GM12878 (cell line): ENCODE measurements around the gene MYO9B. TPM values are rescaled to one million over a fixed set of nuclear protein-coding genes. Genes with fewer than 3 reads are reported as not detected.

ENCODE experiments used
- ATAC-seq: fragments of 200-7000 bp; cut with Tn5 transposase; 3 replicates; pipeline ENCODE4 v1.9.1; 2020; ENCODE audit warnings: mild to moderate bottlenecking, moderate library complexity
- BruUV-seq: library from RNA; stranded (reverse); fragments of 400-500 nt; replicated peaks from 2 replicates; lab custom pipeline; 2021; lab: Mats Ljungman, UMichigan
- CTCF ChIA-PET: fragments of 300-600 bp; sonication (Branson Sonifier 250); formaldehyde crosslinking; extraction: SDS; loops from one replicate; lab custom pipeline; 2021; ENCODE audit warnings: inconsistent platforms; lab: Yijun Ruan, JAX
- POLR2A ChIA-PET: fragments of 350-600 bp; formaldehyde crosslinking; extraction: SDS; loops from one replicate; lab custom pipeline; 2021; ENCODE audit warnings: inconsistent platforms; lab: Charles Lee
- RAD21 ChIA-PET: fragments of 300-600 bp; sonication (Branson Sonifier 250); formaldehyde crosslinking; loops from one replicate; lab custom pipeline; 2023; ENCODE audit warnings: antibody characterized with exemption; ENCODE audit not compliant: unreplicated experiment; lab: Charles Lee
- SMC1A ChIA-PET: fragments of 300-600 bp; sonication (Branson Sonifier 250); formaldehyde crosslinking; loops from one replicate; lab custom pipeline; 2023; ENCODE audit not compliant: unreplicated experiment, uncharacterized antibody; lab: Charles Lee
- DNase-seq: peaks from one replicate; pipeline ENCODE4 v3.0.0-alpha.2; 2011; ENCODE audit warnings: low read depth, low spot score
- FAIRE-seq: peaks from 3 replicates; lab custom pipeline; 2011; peaks lifted over from hg19 to GRCh38; lab: Jason Lieb, UNC
- H2AFZ ChIP-seq: 2 replicates; pipeline ENCODE4 v1.6.0; 2011; ENCODE audit warnings: low read depth, low read length, control low read depth; ENCODE audit not compliant: control insufficient read depth
- H3K27ac ChIP-seq: 2 replicates; pipeline ENCODE4 v1.5.1; 2011; ENCODE audit warnings: control low read depth; ENCODE audit not compliant: control insufficient read depth, insufficient read depth
- H3K27me3 ChIP-seq, 2 experiments: replicated peaks in 1 of 2; 2 replicates each; pipeline versions ENCODE4 v1.6.0 to v1.6.1; 2011; ENCODE audit warnings: low read length in 1 of 2; ENCODE audit not compliant: control insufficient read depth in 2 of 2, insufficient read depth in 2 of 2
- H3K36me3 ChIP-seq, 2 experiments: 2 replicates each; pipeline ENCODE4 v1.5.1; 2011; ENCODE audit warnings: low read length in 1 of 2; ENCODE audit not compliant: control insufficient read depth in 2 of 2, insufficient read depth in 2 of 2
- H3K4me1 ChIP-seq: 2 replicates; pipeline ENCODE4 v1.6.1; 2011; ENCODE audit warnings: mild to moderate bottlenecking, low read length, moderate library complexity, mixed read lengths; ENCODE audit not compliant: control insufficient read depth, insufficient read depth
- H3K4me2 ChIP-seq: 2 replicates; pipeline ENCODE4 v1.6.0; 2011; ENCODE audit warnings: control low read depth; ENCODE audit not compliant: control insufficient read depth, insufficient read depth
- H3K4me3 ChIP-seq: fragments of 200-600 bp; sonication (generic); 2 replicates; pipeline ENCODE4 v1.5.1; 2016
- H3K79me2 ChIP-seq: 2 replicates; pipeline ENCODE4 v1.6.0; 2011; ENCODE audit warnings: low read length; ENCODE audit not compliant: control insufficient read depth, insufficient read depth
- H3K9ac ChIP-seq: 2 replicates; pipeline ENCODE4 v1.8.0; 2011; ENCODE audit warnings: low read length, control low read depth, mixed read lengths; ENCODE audit not compliant: control insufficient read depth, insufficient read depth
- H3K9me3 ChIP-seq: replicated peaks from 3 replicates; pipeline ENCODE4 v1.5.1; 2011; ENCODE audit warnings: mild to moderate bottlenecking, low read length; ENCODE audit not compliant: control insufficient read depth, insufficient read depth
- H4K20me1 ChIP-seq: 2 replicates; pipeline ENCODE4 v1.6.0; 2011; ENCODE audit not compliant: control insufficient read depth, insufficient read depth
- BMI1 ChIP-seq: fragments of 450-650 bp; IDR thresholded peaks from 2 replicates; pipeline ENCODE4 v1.6.1; 2016; ENCODE audit warnings: mild to moderate bottlenecking, moderate library complexity, borderline replicate concordance
- LARP7 ChIP-seq: fragments of 450-650 bp; IDR thresholded peaks from 2 replicates; pipeline ENCODE4 v1.6.1; 2017; ENCODE audit warnings: mild to moderate bottlenecking
- PKNOX1 ChIP-seq: fragments of 450-650 bp; IDR thresholded peaks from 2 replicates; pipeline ENCODE4 v1.6.1; 2016; ENCODE audit warnings: mild to moderate bottlenecking
- SREBF2 ChIP-seq: IDR thresholded peaks from 2 replicates; pipeline ENCODE4 v1.6.1; 2012; ENCODE audit warnings: mild to moderate bottlenecking, low read length
- WGBS: methylation state at CpG from one replicate; pipeline ENCODE4 v1.1.6; 2016; ENCODE audit warnings: low lambda C conversion rate; ENCODE audit not compliant: insufficient replicate concordance, insufficient coverage; ENCODE audit errors: missing lambda C conversion rate; 5-methylcytosine and 5-hydroxymethylcytosine counted together
- in situ Hi-C: fragments of 300-500 bp; cut with MboI; formaldehyde crosslinking; loops from 9 replicates; pipeline ENCODE4 v1.14.3; 2018; ENCODE audit warnings: mixed read lengths
- intact Hi-C: fragments of 100-400 bp; cut with micrococcal nuclease; formaldehyde crosslinking; loops from one replicate; pipeline ENCODE4 v1.14.2; 2022; ENCODE audit not compliant: unreplicated experiment
- polyA plus RNA-seq, 11 experiments: library from polyadenylated mRNA; depleted of rRNA in 4 of 11; unstranded in 6 of 11; stranded (reverse) in 5 of 11; fragments of >200 nt; fragmentation: Nextera tagmentation in 4 of 11; fragmentation: Illumina TruSeq in 1 of 11; extraction: Ambion mirVana in 4 of 11; extraction: Trizol in 1 of 11; gene quantifications; 1 replicate in 1 of 11; 2 replicates in 10 of 11; pipeline versions ENCODE4 v1.2.1 to v1.2.3, GENCODE V29; 2011 to 2016; ENCODE audit warnings: inconsistent platforms in 2 of 11, missing spikeins in 2 of 11, low read depth in 1 of 11
- total RNA-seq, 4 experiments: library from RNA; depleted of rRNA in 3 of 4; stranded (reverse); fragments of >200 nt in 3 of 4; fragmentation: Illumina TruSeq in 1 of 4; extraction: Trizol in 1 of 4; gene quantifications; 2 replicates each; pipeline versions ENCODE4 v1.2.1 to v1.2.3, GENCODE V29; 2013 to 2021

Gene MYO9B
- total and polyA plus RNA-seq, 10 of the 15 experiments (the other 5 are each of a cell fraction or from before 2014, with no cell fraction given) = 5.4 to 165 (median 45.8) TPM

- Histone ChIP-seq H3K4me1 (peaks cover 2% of the 10 kb centered on the region; the same call in 1 of the 2 replicates), H3K27ac (no peak overlapping the region), H2AFZ (no peak overlapping the region), H3K36me3 (no peaks in the 10 kb centered on the region), H3K9ac (no peak overlapping the region), H3K27me3 (no peaks in the 10 kb centered on the region), H3K4me3 (no peak overlapping the region), H3K4me2 (no peak overlapping the region), H4K20me1 (no peaks in the 10 kb centered on the region), H3K79me2 (no peaks in the 10 kb centered on the region), H3K9me3 (no peaks in the 10 kb centered on the region; the same call in 2 of the 3 replicates)
- DNase-seq (no peak), ATAC-seq (no peak), FAIRE-seq (no peak)
- ChIA-PET POLR2A (interaction anchor here (0.6 to 0.7 kb wide), 3 partner anchors 25 to 576 kb away, joined by 3 to 5 read pairs (median 3); no protein-coding TSS in a partner anchor), RAD21 (interaction anchor here (0.6 to 2.3 kb wide), 3 partner anchors 21 to 26 kb away, joined by 3 to 12 read pairs (median 4); partner anchors contain the start of gene ANKLE1), CTCF (interaction anchor here (0.6 to 10.5 kb wide), 17 partner anchors 8 to 256 kb away, joined by 3 to 120 read pairs (median 4); partner anchors contain the start of genes ANKLE1, BABAM1 and USE1), SMC1A (interaction anchor here (0.6 to 1.8 kb wide), 6 partner anchors 12 to 147 kb away, joined by 3 to 7 read pairs (median 4); partner anchors contain the start of genes ANKLE1 and USE1)
- intact Hi-C loops = no loop called here
- no TSS peak for BruUV-seq
- in situ Hi-C loops = no loop called here
- 69% methylated on average over 9 of the region's 9 CpGs for whole genome bisulfite sequencing
- TF ChIP-seq SREBF2 (no peak), LARP7 (no peak), PKNOX1 (no peak), BMI1 (no peak)
These were observed 183.7 kb downstream of the MYO9B start for GRCh38 chr19:17259118-17259780.
